Measurements from ENCODE around the gene LIN52. TPM values are rescaled to one million over a fixed set of nuclear protein-coding genes. Genes with fewer than 3 reads are reported as not detected.
A peak's percentile ranks its signal among the peaks of the same experiment; 100 is the strongest.

The LIN52 gene
- total and polyA plus RNA-seq, 9 of the 15 experiments (the other 6 are each of a cell fraction or from before 2014, with no cell fraction given), result 4.6 to 11.8 (median 9.2) TPM

DNA sequence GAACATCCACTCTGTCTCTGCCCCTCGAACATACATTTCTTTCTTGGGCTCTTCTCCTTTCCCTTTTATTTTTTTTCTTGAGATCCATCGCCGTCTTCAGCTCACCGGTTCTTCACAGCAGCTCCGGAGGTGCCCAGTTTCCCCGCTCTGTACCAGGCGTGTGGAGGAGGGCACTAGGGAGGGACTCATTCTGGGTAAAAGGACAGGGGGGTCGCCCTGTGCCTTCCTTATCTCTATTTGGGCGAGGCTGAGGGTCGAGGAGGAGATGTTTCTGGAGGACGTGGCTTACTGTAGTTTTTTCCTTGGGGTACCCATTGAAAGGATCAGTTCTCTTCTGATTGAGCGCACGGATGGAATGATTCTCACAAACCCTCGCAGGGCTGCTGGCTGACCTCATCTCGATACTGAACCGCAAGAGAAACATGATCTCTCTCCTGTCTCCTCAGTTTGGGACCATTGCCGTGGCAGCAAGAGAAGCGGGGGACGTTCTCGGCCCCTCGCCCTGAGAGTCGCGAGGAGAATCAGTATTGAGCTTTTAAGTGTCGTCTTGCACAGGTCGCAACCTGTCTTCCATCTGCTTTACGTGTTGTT lies 386 bp downstream of the LIN52 start (continued):
- TF ChIP-seq SMARCA5 (IDR thresholded peaks at IDR 0.05) (no peak), KAT7 (CRISPR knock-in tag; IDR thresholded peaks at IDR 0.05; ENCODE audit: borderline replicate concordance) (peak; percentile 50; the same call in 1 of the 2 replicates), PHF8 (IDR thresholded peaks at IDR 0.05; ENCODE audit: borderline replicate concordance, low read length) (peak; percentile 20; the same call in 1 of the 2 replicates), SUPT5H (IDR thresholded peaks at IDR 0.05) (peak; percentile 64), SIN3B (IDR thresholded peaks at IDR 0.05; ENCODE audit: low read depth) (no peak), JUND (IDR thresholded peaks at IDR 0.05; ENCODE audit: borderline replicate concordance, low read depth, low read length) (no peak), JUND (tag; IDR thresholded peaks at IDR 0.05; ENCODE audit: borderline replicate concordance, low read depth, low read length) (no peak), RNF2 (IDR thresholded peaks at IDR 0.05) (no peak), WHSC1 (IDR thresholded peaks at IDR 0.05; ENCODE audit: low read length) (no peak), MECOM (CRISPR knock-in tag; IDR thresholded peaks at IDR 0.05) (no peak), MAFF (IDR thresholded peaks at IDR 0.05; ENCODE audit: low read length) (no peak), SREBF1 (IDR thresholded peaks at IDR 0.05; ENCODE audit: borderline replicate concordance, low read depth, low read length) (no peak), ZNF584 (CRISPR knock-in tag; IDR thresholded peaks at IDR 0.05; ENCODE audit: low read depth) (no peak), ZC3H8 (IDR thresholded peaks at IDR 0.05) (no peak), ZZZ3 (IDR thresholded peaks at IDR 0.05) (no peak), EP400 (IDR thresholded peaks at IDR 0.05) (0 out of 2 replicates have a peak, but pooled peaks have one; percentile 33), ARID2 (IDR thresholded peaks at IDR 0.05) (no peak), CC2D1A (IDR thresholded peaks at IDR 0.05) (0 out of 2 replicates have a peak, but pooled peaks have one; percentile 30), DIDO1 (tag; IDR thresholded peaks at IDR 0.05; ENCODE audit: low read depth) (peak; percentile 43; the same call in 1 of the 2 replicates)
- TF ChIP-seq, protein P1, sequence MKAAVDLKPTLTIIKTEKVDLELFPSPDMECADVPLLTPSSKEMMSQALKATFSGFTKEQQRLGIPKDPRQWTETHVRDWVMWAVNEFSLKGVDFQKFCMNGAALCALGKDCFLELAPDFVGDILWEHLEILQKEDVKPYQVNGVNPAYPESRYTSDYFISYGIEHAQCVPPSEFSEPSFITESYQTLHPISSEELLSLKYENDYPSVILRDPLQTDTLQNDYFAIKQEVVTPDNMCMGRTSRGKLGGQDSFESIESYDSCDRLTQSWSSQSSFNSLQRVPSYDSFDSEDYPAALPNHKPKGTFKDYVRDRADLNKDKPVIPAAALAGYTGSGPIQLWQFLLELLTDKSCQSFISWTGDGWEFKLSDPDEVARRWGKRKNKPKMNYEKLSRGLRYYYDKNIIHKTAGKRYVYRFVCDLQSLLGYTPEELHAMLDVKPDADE (conservative IDR thresholded peaks at IDR 0.05; ENCODE audit: control insufficient read depth, low read depth, low read length), result no peak
- TF ChIP-seq, protein P2, sequence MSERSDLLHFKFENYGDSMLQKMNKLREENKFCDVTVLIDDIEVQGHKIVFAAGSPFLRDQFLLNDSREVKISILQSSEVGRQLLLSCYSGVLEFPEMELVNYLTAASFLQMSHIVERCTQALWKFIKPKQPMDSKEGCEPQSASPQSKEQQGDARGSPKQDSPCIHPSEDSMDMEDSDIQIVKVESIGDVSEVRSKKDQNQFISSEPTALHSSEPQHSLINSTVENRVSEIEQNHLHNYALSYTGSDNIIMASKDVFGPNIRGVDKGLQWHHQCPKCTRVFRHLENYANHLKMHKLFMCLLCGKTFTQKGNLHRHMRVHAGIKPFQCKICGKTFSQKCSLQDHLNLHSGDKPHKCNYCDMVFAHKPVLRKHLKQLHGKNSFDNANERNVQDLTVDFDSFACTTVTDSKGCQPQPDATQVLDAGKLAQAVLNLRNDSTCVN (CRISPR knock-in tag; IDR thresholded peaks at IDR 0.05), result no peak
- TF ChIP-seq, protein P3, sequence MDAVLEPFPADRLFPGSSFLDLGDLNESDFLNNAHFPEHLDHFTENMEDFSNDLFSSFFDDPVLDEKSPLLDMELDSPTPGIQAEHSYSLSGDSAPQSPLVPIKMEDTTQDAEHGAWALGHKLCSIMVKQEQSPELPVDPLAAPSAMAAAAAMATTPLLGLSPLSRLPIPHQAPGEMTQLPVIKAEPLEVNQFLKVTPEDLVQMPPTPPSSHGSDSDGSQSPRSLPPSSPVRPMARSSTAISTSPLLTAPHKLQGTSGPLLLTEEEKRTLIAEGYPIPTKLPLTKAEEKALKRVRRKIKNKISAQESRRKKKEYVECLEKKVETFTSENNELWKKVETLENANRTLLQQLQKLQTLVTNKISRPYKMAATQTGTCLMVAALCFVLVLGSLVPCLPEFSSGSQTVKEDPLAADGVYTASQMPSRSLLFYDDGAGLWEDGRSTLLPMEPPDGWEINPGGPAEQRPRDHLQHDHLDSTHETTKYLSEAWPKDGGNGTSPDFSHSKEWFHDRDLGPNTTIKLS (IDR thresholded peaks at IDR 0.05; ENCODE audit: borderline replicate concordance, low read depth), result no peak
- TF ChIP-seq, protein P4, sequence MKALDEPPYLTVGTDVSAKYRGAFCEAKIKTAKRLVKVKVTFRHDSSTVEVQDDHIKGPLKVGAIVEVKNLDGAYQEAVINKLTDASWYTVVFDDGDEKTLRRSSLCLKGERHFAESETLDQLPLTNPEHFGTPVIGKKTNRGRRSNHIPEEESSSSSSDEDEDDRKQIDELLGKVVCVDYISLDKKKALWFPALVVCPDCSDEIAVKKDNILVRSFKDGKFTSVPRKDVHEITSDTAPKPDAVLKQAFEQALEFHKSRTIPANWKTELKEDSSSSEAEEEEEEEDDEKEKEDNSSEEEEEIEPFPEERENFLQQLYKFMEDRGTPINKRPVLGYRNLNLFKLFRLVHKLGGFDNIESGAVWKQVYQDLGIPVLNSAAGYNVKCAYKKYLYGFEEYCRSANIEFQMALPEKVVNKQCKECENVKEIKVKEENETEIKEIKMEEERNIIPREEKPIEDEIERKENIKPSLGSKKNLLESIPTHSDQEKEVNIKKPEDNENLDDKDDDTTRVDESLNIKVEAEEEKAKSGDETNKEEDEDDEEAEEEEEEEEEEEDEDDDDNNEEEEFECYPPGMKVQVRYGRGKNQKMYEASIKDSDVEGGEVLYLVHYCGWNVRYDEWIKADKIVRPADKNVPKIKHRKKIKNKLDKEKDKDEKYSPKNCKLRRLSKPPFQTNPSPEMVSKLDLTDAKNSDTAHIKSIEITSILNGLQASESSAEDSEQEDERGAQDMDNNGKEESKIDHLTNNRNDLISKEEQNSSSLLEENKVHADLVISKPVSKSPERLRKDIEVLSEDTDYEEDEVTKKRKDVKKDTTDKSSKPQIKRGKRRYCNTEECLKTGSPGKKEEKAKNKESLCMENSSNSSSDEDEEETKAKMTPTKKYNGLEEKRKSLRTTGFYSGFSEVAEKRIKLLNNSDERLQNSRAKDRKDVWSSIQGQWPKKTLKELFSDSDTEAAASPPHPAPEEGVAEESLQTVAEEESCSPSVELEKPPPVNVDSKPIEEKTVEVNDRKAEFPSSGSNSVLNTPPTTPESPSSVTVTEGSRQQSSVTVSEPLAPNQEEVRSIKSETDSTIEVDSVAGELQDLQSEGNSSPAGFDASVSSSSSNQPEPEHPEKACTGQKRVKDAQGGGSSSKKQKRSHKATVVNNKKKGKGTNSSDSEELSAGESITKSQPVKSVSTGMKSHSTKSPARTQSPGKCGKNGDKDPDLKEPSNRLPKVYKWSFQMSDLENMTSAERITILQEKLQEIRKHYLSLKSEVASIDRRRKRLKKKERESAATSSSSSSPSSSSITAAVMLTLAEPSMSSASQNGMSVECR (CRISPR knock-in tag; IDR thresholded peaks at IDR 0.05), result peak; percentile 44; the same call in 1 of the 2 replicates
